Stomach (tissue), 9 donors: Measurements from ENCODE around the gene FURIN. TPM values are rescaled to one million over a fixed set of nuclear protein-coding genes. Genes with fewer than 3 reads are reported as not detected.
A peak's percentile ranks its signal among the peaks of the same experiment; 100 is the strongest.
"Not testable (repeated sequence)": the region's sequence is repeated elsewhere in the genome, so short reads cannot be mapped to it uniquely, and the experiment has no call there.

ENCODE experiments used
- DNase-seq, 2 donors: peaks; one replicate each; pipeline versions ENCODE4 v3.0.0 to v3.0.0-alpha.2; 2013 to 2019
- H3K27ac ChIP-seq, 5 donors: fragments of 200-600 bp in 4 of 5; sonication (generic) in 4 of 5; one replicate each; pipeline ENCODE4 v1.5.1; 2013 to 2019; ENCODE audit warnings: mild to moderate bottlenecking in 1 of 5, moderate library complexity in 1 of 5
- H3K27me3 ChIP-seq, 3 donors: fragments of 200-600 bp; sonication (generic); one replicate each; pipeline ENCODE4 v1.5.1; 2017 to 2019; ENCODE audit warnings: mixed run types in 1 of 3
- H3K36me3 ChIP-seq, 4 donors: fragments of 200-600 bp; sonication (generic); 1 replicate in 3 of 4; 2 replicates in 1 of 4; pipeline ENCODE4 v1.5.1; 2016 to 2019
- H3K4me1 ChIP-seq, 4 donors: fragments of 200-600 bp; sonication (generic); one replicate each; pipeline ENCODE4 v1.5.1; 2016 to 2019
- H3K4me3 ChIP-seq, 4 donors: fragments of 200-600 bp; sonication (generic) in 3 of 4; one replicate each; pipeline ENCODE4 v1.5.1; 2016 to 2019; ENCODE audit warnings: mild to moderate bottlenecking in 1 of 4
- H3K9me3 ChIP-seq, 4 donors: fragments of 200-600 bp; sonication (generic); one replicate each; pipeline ENCODE4 v1.5.1; 2016 to 2019
- CTCF ChIP-seq, 7 experiments: fragments of 450-650 bp in 4 of 7; fragments of 200-600 bp in 3 of 7; sonication (generic) in 3 of 7; IDR thresholded peaks; one replicate each; pipeline ENCODE4 v1.5.1; 2016 to 2019; ENCODE audit warnings: antibody characterized with exemption in 7 of 7, control low read depth in 2 of 7, mild to moderate bottlenecking in 1 of 7
- EP300 ChIP-seq: sonication (generic); formaldehyde crosslinking; IDR thresholded peaks from one replicate; pipeline ENCODE4 v1.6.1; 2017; ENCODE audit warnings: antibody characterized with exemption
- POLR2A ChIP-seq, 4 donors: fragments of 450-650 bp; IDR thresholded peaks; one replicate each; pipeline ENCODE4 v1.6.1; 2016; ENCODE audit warnings: antibody characterized with exemption in 4 of 4, control low read depth in 2 of 4, mild to moderate bottlenecking in 1 of 4, moderate library complexity in 1 of 4
- POLR2AphosphoS5 ChIP-seq, 3 donors: sonication (generic); formaldehyde crosslinking; IDR thresholded peaks; one replicate each; pipeline ENCODE4 v1.6.1; 2016; ENCODE audit warnings: antibody characterized with exemption in 3 of 3
- WGBS, 5 donors: extraction: QIAGEN DNeasy Blood & Tissue Kit in 3 of 5; methylation state at CpG; one replicate each; pipeline versions ENCODE4 v1.1.5 to v1.1.7; 2013 to 2018; 5-methylcytosine and 5-hydroxymethylcytosine counted together
- intact Hi-C: fragments of 100-400 bp; cut with DNase I; formaldehyde crosslinking; loops from one replicate; pipeline ENCODE4 v1.15.1; 2023; ENCODE audit warnings: low total_unique reads
- polyA plus RNA-seq, 3 donors: library from polyadenylated mRNA; stranded (reverse); fragments of 200-250 nt; gene quantifications; one replicate each; pipeline ENCODE4 v1.2.3, GENCODE V29; 2013
- total RNA-seq, 5 donors: library from RNA; depleted of rRNA; stranded (reverse); fragments of >200 nt; gene quantifications; one replicate each; pipeline versions ENCODE4 v1.1.0 to v1.2.3, GENCODE V29; 2014 to 2016
- donor health status: healthy with polysubstance abuse.
- donor health status: Bipolar disorder and iron deficiency.
- donor health status: healthy.

FURIN gene
- total and polyA plus RNA-seq, 8 donors: 13.7 to 81.1 (median 43.2) TPM

- DNase-seq: no peak
- H3K4me3 ChIP-seq: no peak overlapping the region
- no peaks in the 10 kb centered on the region for H3K36me3 ChIP-seq
- TF ChIP-seq EP300 (no peak), POLR2A (IDR thresholded peaks at IDR 0.05) (no peak), POLR2AphosphoS5 (IDR thresholded peaks at IDR 0.05) (no peak), CTCF (IDR thresholded peaks at IDR 0.05) (no peak)
- 62 to 72% (median 68%) methylated on average over 6 to 9 of the region's 9 CpGs for WGBS, 5 donors
- H3K27ac ChIP-seq: peak overlapping the region in 3 of 5 donors; percentile 33 to 66 (median 45)
- intact Hi-C loops: no loop called here
- H3K9me3 ChIP-seq: no peaks in the 10 kb centered on the region
- H3K4me1 ChIP-seq: peaks cover 0 to 8% (median 1%) of the 10 kb centered on the region in 4 donors
- H3K27me3 ChIP-seq: no peaks in the 10 kb centered on the region
Observed at GRCh38 chr15:90845201-90845949, 23.0 kb upstream of the FURIN start.

GRCh38 chr15:90849424-90849823 lies 19.0 kb upstream of the FURIN start:
- intact Hi-C loops, DNase-seq, H3K4me3 ChIP-seq, H3K27ac ChIP-seq, H3K36me3 ChIP-seq, H3K9me3 ChIP-seq, H3K27me3 ChIP-seq: not testable (repeated sequence)
- H3K4me1 ChIP-seq: peaks cover 0 to 11% (median 0%) of the 10 kb centered on the region in 4 donors
- 88 to 100% (median 97%) methylated on average over 1 of the region's 1 CpG for WGBS, 5 donors

- no peaks in the 10 kb centered on the region for H3K27me3 ChIP-seq
- no peaks in the 10 kb centered on the region for H3K36me3 ChIP-seq
- H3K27ac ChIP-seq: no peak overlapping the region
- DNase-seq: no peak
- H3K4me1 ChIP-seq: peaks cover 0 to 6% (median 0%) of the 10 kb centered on the region in 4 donors
- intact Hi-C loops: no loop called here
- TF ChIP-seq POLR2A (IDR thresholded peaks at IDR 0.05) (no peak), EP300 (no peak)
- H3K9me3 ChIP-seq: no peaks in the 10 kb centered on the region
- WGBS, 5 donors: 73 to 86% (median 86%) methylated on average over 6 of the region's 6 CpGs
- no peak overlapping the region for H3K4me3 ChIP-seq
Observed at GRCh38 chr15:90851114-90851513, 17.3 kb upstream of the FURIN start.

DNA sequence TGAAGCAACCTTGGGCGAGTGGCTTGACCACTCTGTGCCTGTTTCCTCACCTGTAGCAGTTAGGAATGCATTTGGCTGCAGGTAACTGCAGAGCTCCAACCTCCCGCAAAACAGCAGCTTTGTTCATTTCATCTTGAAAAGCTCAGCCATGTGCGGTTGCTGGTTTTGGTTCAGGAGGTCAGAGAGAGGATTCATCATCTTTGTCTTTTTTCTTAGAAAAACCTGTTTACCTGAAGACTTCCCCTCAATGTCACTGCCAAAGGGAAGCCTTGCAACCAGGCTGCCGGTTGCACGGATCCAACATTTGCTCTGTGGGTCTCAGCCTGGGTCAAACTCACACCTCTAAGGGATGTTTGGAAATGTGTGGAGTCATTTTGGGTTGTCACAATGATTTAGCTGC lies 16.4 kb upstream of the FURIN start:
- Histone ChIP-seq H3K36me3 (no peaks in the 10 kb centered on the region), H3K4me1 (peaks cover 0 to 13% (median 0%) of the 10 kb centered on the region in 4 donors), H3K4me3 (no peak overlapping the region), H3K27me3 (no peaks in the 10 kb centered on the region), H3K27ac (no peak overlapping the region), H3K9me3 (no peaks in the 10 kb centered on the region)
- DNase-seq: no peak
- TF ChIP-seq EP300: no peak
- TF ChIP-seq CTCF (IDR thresholded peaks at IDR 0.05): no peak
- TF ChIP-seq POLR2AphosphoS5 (IDR thresholded peaks at IDR 0.05): no peak
- no peak for TF ChIP-seq POLR2A (IDR thresholded peaks at IDR 0.05)
- intact Hi-C loops: no loop called here
- WGBS, 5 donors: 64 to 89% (median 88%) methylated on average over 5 of the region's 5 CpGs

- no peak for DNase-seq
- H3K9me3 ChIP-seq: no peaks in the 10 kb centered on the region
- WGBS, 5 donors: 80 to 88% (median 83%) methylated on average over 4 to 9 of the region's 9 CpGs
Observed at GRCh38 chr15:90855139-90855538, 13.2 kb upstream of the FURIN start.

More at GRCh38 chr15:90855139-90855538, 13.2 kb upstream of the FURIN start:
- H3K27ac ChIP-seq: no peak overlapping the region
- no peaks in the 10 kb centered on the region for H3K27me3 ChIP-seq
- intact Hi-C loops: no loop called here
- no peak overlapping the region for H3K4me3 ChIP-seq
- peaks cover 0 to 32% (median 0%) of the 10 kb centered on the region in 4 donors for H3K4me1 ChIP-seq
- TF ChIP-seq EP300 (no peak), POLR2AphosphoS5 (IDR thresholded peaks at IDR 0.05) (no peak), POLR2A (IDR thresholded peaks at IDR 0.05) (no peak), CTCF (IDR thresholded peaks at IDR 0.05) (no peak)
- no peaks in the 10 kb centered on the region for H3K36me3 ChIP-seq
